GM18951 (cell line): ENCODE data around the gene S100A16.
A peak's percentile ranks its signal among the peaks of the same experiment; 100 is the strongest.
"Not testable (repeated sequence)": the region's sequence is repeated elsewhere in the genome, so short reads cannot be mapped to it uniquely, and the experiment has no call there.

Experiments used
- POLR2A ChIP-seq: IDR thresholded peaks from 4 replicates; pipeline ENCODE4 v1.6.1; 2011; ENCODE audit warnings: mild to moderate bottlenecking; ENCODE audit not compliant: insufficient read length, insufficient read depth; ENCODE audit errors: extremely low read depth
- in situ Hi-C: fragments of 300-500 bp; cut with MboI; formaldehyde crosslinking; loops from one replicate; pipeline ENCODE4 v1.12.0; 2022; ENCODE audit warnings: low sequenced_read_pairs, mixed read lengths, inconsistent platforms; ENCODE audit not compliant: unreplicated experiment

S100A16 gene

GRCh38 chr1:153647346-153647714, 34.4 kb upstream of the S100A16 start:
- in situ Hi-C loops: no loop called here
- no peak for TF ChIP-seq POLR2A

GRCh38 chr1:153646672-153647345, 33.9 kb upstream of the S100A16 start:
- no peak for TF ChIP-seq POLR2A
- in situ Hi-C loops: no loop called here

- no peak for TF ChIP-seq POLR2A
- in situ Hi-C loops: no loop called here
These were observed 30.9 kb upstream of the S100A16 start for GRCh38 chr1:153643816-153644215.

GRCh38 chr1:153643100-153643499, 30.2 kb upstream of the S100A16 start:
- TF ChIP-seq POLR2A: no peak
- in situ Hi-C loops: no loop called here

- no peak for TF ChIP-seq POLR2A
- in situ Hi-C loops: no loop called here
These were observed 29.2 kb upstream of the S100A16 start for GRCh38 chr1:153642161-153642560.

GRCh38 chr1:153640861-153641260, 27.9 kb upstream of the S100A16 start:
- in situ Hi-C loops: no loop called here
- TF ChIP-seq POLR2A: no peak

GRCh38 chr1:153640213-153640612, 27.3 kb upstream of the S100A16 start:
- in situ Hi-C loops: not testable (repeated sequence)

- in situ Hi-C loops: no loop called here
- TF ChIP-seq POLR2A: no peak
These were observed 26.3 kb upstream of the S100A16 start for GRCh38 chr1:153639280-153639679.

GRCh38 chr1:153638261-153638660, 25.3 kb upstream of the S100A16 start:
- TF ChIP-seq POLR2A: no peak

GRCh38 chr1:153636312-153636711, 23.4 kb upstream of the S100A16 start:
- no peak for TF ChIP-seq POLR2A
- in situ Hi-C loops: no loop called here

More at GRCh38 chr1:153638261-153638660, 25.3 kb upstream of the S100A16 start:
- in situ Hi-C loops: no loop called here

GRCh38 chr1:153635872-153636271, 22.9 kb upstream of the S100A16 start:
- TF ChIP-seq POLR2A: no peak
- in situ Hi-C loops: no loop called here

- in situ Hi-C loops: no loop called here
- peak; percentile 94 for TF ChIP-seq POLR2A
These were observed 21.1 kb upstream of the S100A16 start, which contains the start of gene CHTOP for GRCh38 chr1:153633754-153634665. Gene CHTOP (plus strand): TSS chr1:153634066. CDS start chr1:153636589, 2,523 bp downstream.

GRCh38 chr1:153633161-153633753, 20.3 kb upstream of the S100A16 start:
- TF ChIP-seq POLR2A: no peak
- in situ Hi-C loops: no loop called here
